ENCODE results near the gene HYLS1.

DNA sequence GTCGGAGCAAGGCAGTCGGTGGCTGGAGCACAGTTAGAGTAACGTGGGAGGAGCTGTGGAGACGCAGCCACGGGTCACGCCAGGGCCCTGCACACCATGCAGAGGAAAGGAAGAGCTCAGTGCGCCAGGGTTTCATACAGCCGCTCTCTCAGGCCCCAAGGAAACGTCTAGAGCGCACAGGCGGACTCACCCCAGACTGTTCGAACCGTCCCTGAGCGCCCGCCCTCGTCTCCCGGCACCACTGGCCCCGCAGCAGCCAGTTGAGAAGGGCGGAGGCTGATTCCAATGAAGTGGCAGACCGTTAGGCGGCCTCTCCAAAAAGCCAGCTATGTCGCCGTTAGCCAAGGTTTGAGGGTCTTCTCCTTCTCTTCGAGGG lies 483 bp upstream of the HYLS1 start:
- TF ChIP-seq, protein P1, sequence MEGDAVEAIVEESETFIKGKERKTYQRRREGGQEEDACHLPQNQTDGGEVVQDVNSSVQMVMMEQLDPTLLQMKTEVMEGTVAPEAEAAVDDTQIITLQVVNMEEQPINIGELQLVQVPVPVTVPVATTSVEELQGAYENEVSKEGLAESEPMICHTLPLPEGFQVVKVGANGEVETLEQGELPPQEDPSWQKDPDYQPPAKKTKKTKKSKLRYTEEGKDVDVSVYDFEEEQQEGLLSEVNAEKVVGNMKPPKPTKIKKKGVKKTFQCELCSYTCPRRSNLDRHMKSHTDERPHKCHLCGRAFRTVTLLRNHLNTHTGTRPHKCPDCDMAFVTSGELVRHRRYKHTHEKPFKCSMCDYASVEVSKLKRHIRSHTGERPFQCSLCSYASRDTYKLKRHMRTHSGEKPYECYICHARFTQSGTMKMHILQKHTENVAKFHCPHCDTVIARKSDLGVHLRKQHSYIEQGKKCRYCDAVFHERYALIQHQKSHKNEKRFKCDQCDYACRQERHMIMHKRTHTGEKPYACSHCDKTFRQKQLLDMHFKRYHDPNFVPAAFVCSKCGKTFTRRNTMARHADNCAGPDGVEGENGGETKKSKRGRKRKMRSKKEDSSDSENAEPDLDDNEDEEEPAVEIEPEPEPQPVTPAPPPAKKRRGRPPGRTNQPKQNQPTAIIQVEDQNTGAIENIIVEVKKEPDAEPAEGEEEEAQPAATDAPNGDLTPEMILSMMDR (IDR thresholded peaks at IDR 0.05): no peak
- no peak for TF ChIP-seq POLR2A (IDR thresholded peaks at IDR 0.05)
